Activated B cell treated with CpG ODN at 0.5 μM for 24 hours (primary cell): ENCODE measurements around the gene VRK3. TPM values are rescaled to one million over a fixed set of nuclear protein-coding genes. Genes with fewer than 3 reads are reported as not detected.

Experiments
- ATAC-seq: fragments of 200-7000 bp; cut with Tn5 transposase; one replicate; pipeline ENCODE4 v1.10.0; 2021; ENCODE audit warnings: low read depth, mild to moderate bottlenecking, moderate library complexity
- CTCF ChIA-PET: fragments of 350-600 bp; sonication (Branson Sonifier 250); formaldehyde crosslinking; loops from one replicate; lab custom pipeline; 2021; ENCODE audit warnings: antibody characterized with exemption; lab: Charles Lee
- POLR2A ChIA-PET: fragments of 350-600 bp; sonication (Branson Sonifier 250); formaldehyde crosslinking; loops from one replicate; lab custom pipeline; 2021; ENCODE audit warnings: antibody characterized with exemption; lab: Charles Lee
- DNase-seq: peaks from one replicate; pipeline ENCODE4 v3.0.0; 2022
- H3K27ac Mint-ChIP-seq: one replicate; pipeline ENCODE4 v1.8.0; 2020; ENCODE audit warnings: mixed read lengths
- H3K27me3 Mint-ChIP-seq: one replicate; pipeline ENCODE4 v1.8.0; 2021; ENCODE audit warnings: mixed read lengths
- H3K36me3 Mint-ChIP-seq: one replicate; pipeline ENCODE4 v1.8.0; 2021; ENCODE audit warnings: low read depth, mixed read lengths
- H3K4me1 Mint-ChIP-seq: one replicate; pipeline ENCODE4 v1.8.0; 2021; ENCODE audit warnings: mixed read lengths
- H3K4me3 Mint-ChIP-seq: one replicate; pipeline ENCODE4 v1.8.0; 2020; ENCODE audit warnings: mild to moderate bottlenecking, mixed read lengths
- H3K9me3 Mint-ChIP-seq: one replicate; pipeline ENCODE4 v1.8.0; 2020; ENCODE audit warnings: mixed read lengths
- CTCF ChIP-seq: fragments of 200-600 bp; IDR thresholded peaks from one replicate; pipeline ENCODE4 v1.8.0; 2022; ENCODE audit warnings: antibody characterized with exemption, mild to moderate bottlenecking
- intact Hi-C: fragments of 100-400 bp; cut with micrococcal nuclease; formaldehyde crosslinking; loops from one replicate; pipeline ENCODE4 v1.15.1; 2024
- total RNA-seq: library from RNA; stranded (reverse); gene quantifications from 2 replicates; pipeline ENCODE4 v1.2.3, GENCODE V29; 2022

Gene VRK3
- total RNA-seq, 1 donor from 2014 or later = 82.6 TPM

- Mint-ChIP-seq H3K4me1 (peaks cover 3% of the 10 kb centered on the region), H3K27ac (no peak overlapping the region), H3K4me3 (no peak overlapping the region), H3K27me3 (no peaks in the 10 kb centered on the region), H3K9me3 (no peaks in the 10 kb centered on the region), H3K36me3 (peaks cover 79% of the 10 kb centered on the region)
- TF ChIP-seq CTCF = no peak
- ATAC-seq = no peak
- intact Hi-C loops = no loop called here
- no peak for DNase-seq
- ChIA-PET POLR2A (no interaction called here), CTCF (no interaction called here)
Observed at GRCh38 chr19:50000841-50001557, 24.2 kb downstream of the VRK3 start.

- no peak overlapping the region for H3K27ac Mint-ChIP-seq
- no peaks in the 10 kb centered on the region for H3K9me3 Mint-ChIP-seq
- ATAC-seq (no peak), DNase-seq (no peak)
- POLR2A ChIA-PET = no interaction called here
- H3K4me3 Mint-ChIP-seq = no peak overlapping the region
- CTCF ChIA-PET = no interaction called here
- intact Hi-C loops = no loop called here
- no peaks in the 10 kb centered on the region for H3K27me3 Mint-ChIP-seq
- peaks cover 3% of the 10 kb centered on the region for H3K4me1 Mint-ChIP-seq
- no peak for TF ChIP-seq CTCF
- peaks cover 80% of the 10 kb centered on the region for H3K36me3 Mint-ChIP-seq
Observed at GRCh38 chr19:50000038-50000840, 24.9 kb downstream of the VRK3 start.

GRCh38 chr19:49999371-50000010 is 25.7 kb downstream of the VRK3 start:
- no peak for ATAC-seq
- CTCF ChIA-PET = no interaction called here
- POLR2A ChIA-PET = interaction anchor here (0.7 kb wide), 1 partner anchor 8 kb away, joined by 4 read pairs; no protein-coding TSS in a partner anchor

GRCh38 chr19:49997709-49998108 is 27.5 kb downstream of the VRK3 start:
- ChIA-PET CTCF (no interaction called here), POLR2A (interaction anchor here (0.5 kb wide), 2 partner anchors 100 to 154 kb away, joined by 6 to 12 read pairs; no protein-coding TSS in a partner anchor)
- peaks cover under 1% of the 10 kb centered on the region for H3K9me3 Mint-ChIP-seq
- no peak overlapping the region for H3K27ac Mint-ChIP-seq
- DNase-seq = no peak
- no peak for TF ChIP-seq CTCF
- intact Hi-C loops = no loop called here
- H3K4me1 Mint-ChIP-seq = no peaks in the 10 kb centered on the region
- H3K4me3 Mint-ChIP-seq = no peak overlapping the region
- H3K27me3 Mint-ChIP-seq = no peaks in the 10 kb centered on the region
- peak; percentile 58 for ATAC-seq
- H3K36me3 Mint-ChIP-seq = peaks cover 84% of the 10 kb centered on the region

More at GRCh38 chr19:49999371-50000010, 25.7 kb downstream of the VRK3 start:
- Mint-ChIP-seq H3K27me3 (no peaks in the 10 kb centered on the region), H3K36me3 (peaks cover 83% of the 10 kb centered on the region), H3K9me3 (no peaks in the 10 kb centered on the region), H3K4me3 (no peak overlapping the region), H3K27ac (no peak overlapping the region), H3K4me1 (peaks cover 3% of the 10 kb centered on the region)
- intact Hi-C loops = no loop called here
- no peak for DNase-seq
- no peak for TF ChIP-seq CTCF
